Astrocyte (in vitro differentiated cells and primary cell): Measurements from ENCODE around the gene NSL1.
"Not testable (repeated sequence)": the region's sequence is repeated elsewhere in the genome, so short reads cannot be mapped to it uniquely, and the experiment has no call there.

Experiments used
- CTCF ChIP-seq: IDR thresholded peaks from 2 replicates; pipeline ENCODE4 v1.5.1; 2011; ENCODE audit warnings: low read depth, mild to moderate bottlenecking, inconsistent platforms, low read length, moderate library complexity; ENCODE audit not compliant: insufficient read depth
- EZH2 ChIP-seq: IDR thresholded peaks from 2 replicates; pipeline ENCODE4 v1.6.1; 2012; ENCODE audit warnings: mild to moderate bottlenecking, low read length, inconsistent platforms; ENCODE audit not compliant: insufficient read depth

GRCh38 chr1:212724679-212725078 is 66.9 kb downstream of the NSL1 start:
- TF ChIP-seq CTCF, EZH2: not testable (repeated sequence)
